T-helper 17 cell (primary cell): ENCODE measurements around the gene PXDC1. TPM values are rescaled to one million over a fixed set of nuclear protein-coding genes. Genes with fewer than 3 reads are reported as not detected.
A peak's percentile ranks its signal among the peaks of the same experiment; 100 is the strongest.

Experiments
- ATAC-seq: fragments of 150-1000 bp; cut with Tn5 transposase; 2 replicates; pipeline ENCODE4 v1.10.0; 2021; ENCODE audit warnings: mild to moderate bottlenecking, moderate library complexity
- DNase-seq, 3 donors: peaks; one replicate each; pipeline versions ENCODE4 v3.0.0 to v3.0.0-alpha.2; 2020 to 2021
- H3K9me3 ChIP-seq: one replicate; pipeline ENCODE4 v1.7.0; 2013; ENCODE audit warnings: low read length, mild to moderate bottlenecking; ENCODE audit not compliant: control insufficient read depth, poor library complexity, severe bottlenecking
- H3K27ac Mint-ChIP-seq: one replicate; pipeline ENCODE4 v1.8.0; 2022; ENCODE audit warnings: mild to moderate bottlenecking, moderate library complexity, mixed read lengths
- H3K27me3 Mint-ChIP-seq: one replicate; pipeline ENCODE4 v1.8.0; 2022; ENCODE audit warnings: mixed read lengths
- H3K36me3 Mint-ChIP-seq: one replicate; pipeline ENCODE4 v1.8.0; 2022; ENCODE audit warnings: low read depth, mixed read lengths
- H3K4me1 Mint-ChIP-seq: one replicate; pipeline ENCODE4 v1.8.0; 2022; ENCODE audit warnings: mild to moderate bottlenecking, mixed read lengths
- H3K4me3 Mint-ChIP-seq: one replicate; pipeline ENCODE4 v1.8.0; 2022; ENCODE audit warnings: mild to moderate bottlenecking, moderate library complexity, mixed read lengths
- total RNA-seq, 4 donors: library from RNA in 2 of 4; stranded (reverse) in 2 of 4; gene quantifications; one replicate each; pipeline ENCODE4 v1.2.3 and lab custom pipeline; 2022 to 2026

The PXDC1 gene
- total RNA-seq, 2 donors from 2014 or later = 0.72 to 3.6 TPM

DNA sequence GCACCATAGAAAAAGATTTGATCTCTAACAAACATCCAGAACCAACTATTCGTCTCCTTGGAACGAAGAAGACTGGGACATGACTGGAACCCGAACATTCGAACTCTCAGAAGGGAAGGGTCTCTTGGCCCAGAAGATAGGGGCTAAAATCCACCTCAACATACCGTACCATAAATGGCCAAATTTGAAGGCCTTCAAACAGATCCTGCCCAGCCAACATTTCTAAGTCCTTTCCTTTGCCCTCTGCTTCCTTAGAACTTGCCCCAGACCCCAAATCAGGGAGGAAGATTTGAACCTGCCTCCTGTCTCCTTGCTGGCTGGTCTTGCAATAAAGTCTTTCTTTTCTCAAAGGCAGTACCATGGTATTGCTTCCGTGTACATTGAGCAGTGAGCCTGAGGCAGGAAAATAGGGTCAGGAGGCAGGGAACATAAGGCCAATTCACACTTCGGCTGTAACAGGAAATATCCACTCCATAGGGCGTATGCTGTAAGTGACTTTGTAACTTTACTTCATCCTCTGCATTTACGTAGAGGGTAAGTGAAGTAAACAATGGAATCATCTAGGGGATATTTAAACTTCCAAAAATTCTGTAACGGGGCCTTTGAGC lies 1.8 kb upstream of the PXDC1 start:
- Mint-ChIP-seq H3K36me3 (no peaks in the 10 kb centered on the region), H3K27me3 (peaks cover 8% of the 10 kb centered on the region)

DNA sequence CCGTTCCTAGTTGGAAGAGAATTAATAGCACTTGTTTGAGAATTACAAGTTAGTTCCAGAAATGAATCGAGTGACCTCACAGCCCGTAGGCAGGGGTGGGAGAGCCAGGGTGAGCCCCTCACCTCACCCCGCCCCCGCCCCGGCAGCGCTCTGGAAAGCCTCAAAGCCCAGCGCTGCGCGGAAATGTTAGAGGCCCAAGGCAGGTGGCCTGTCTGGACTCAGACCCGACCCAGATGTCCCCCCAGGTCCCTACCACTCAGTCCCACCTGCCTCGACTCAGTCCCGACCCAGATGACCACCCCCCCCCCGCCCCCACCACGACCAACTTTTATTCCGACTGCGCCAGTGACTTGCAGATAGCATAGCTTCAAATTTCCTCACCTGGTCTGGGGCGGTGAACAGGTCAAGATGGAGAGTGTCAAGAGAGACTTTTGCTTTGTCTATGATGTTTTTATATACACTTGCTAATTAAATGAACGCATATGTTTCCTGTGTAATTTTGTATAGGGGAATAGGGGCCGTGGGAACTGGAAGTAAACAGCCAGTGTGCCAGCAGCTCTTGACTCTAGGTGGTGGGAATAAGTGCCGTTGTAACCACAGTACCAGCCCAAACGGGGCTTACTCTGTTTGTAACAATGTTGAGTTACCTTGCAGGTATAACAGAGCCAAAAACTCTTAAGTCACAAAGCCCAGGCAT lies 1.2 kb upstream of the PXDC1 start:
- peak overlapping the region; percentile 29 for H3K27ac Mint-ChIP-seq
- H3K36me3 Mint-ChIP-seq = no peaks in the 10 kb centered on the region
- no peak for ATAC-seq
- H3K27me3 Mint-ChIP-seq = peaks cover 8% of the 10 kb centered on the region
- H3K4me1 Mint-ChIP-seq = peaks cover 12% of the 10 kb centered on the region
- peak overlapping the region; percentile 87 for H3K4me3 Mint-ChIP-seq
- DNase-seq = no peak
- no peaks in the 10 kb centered on the region for H3K9me3 ChIP-seq

More for the DNA sequence above, 1.8 kb upstream of the PXDC1 start:
- no peaks in the 10 kb centered on the region for H3K9me3 ChIP-seq
- Mint-ChIP-seq H3K27ac (peak overlapping the region; percentile 29), H3K4me3 (peak overlapping the region; percentile 87), H3K4me1 (peaks cover 10% of the 10 kb centered on the region)
- ATAC-seq (no peak), DNase-seq (no peak)

DNA sequence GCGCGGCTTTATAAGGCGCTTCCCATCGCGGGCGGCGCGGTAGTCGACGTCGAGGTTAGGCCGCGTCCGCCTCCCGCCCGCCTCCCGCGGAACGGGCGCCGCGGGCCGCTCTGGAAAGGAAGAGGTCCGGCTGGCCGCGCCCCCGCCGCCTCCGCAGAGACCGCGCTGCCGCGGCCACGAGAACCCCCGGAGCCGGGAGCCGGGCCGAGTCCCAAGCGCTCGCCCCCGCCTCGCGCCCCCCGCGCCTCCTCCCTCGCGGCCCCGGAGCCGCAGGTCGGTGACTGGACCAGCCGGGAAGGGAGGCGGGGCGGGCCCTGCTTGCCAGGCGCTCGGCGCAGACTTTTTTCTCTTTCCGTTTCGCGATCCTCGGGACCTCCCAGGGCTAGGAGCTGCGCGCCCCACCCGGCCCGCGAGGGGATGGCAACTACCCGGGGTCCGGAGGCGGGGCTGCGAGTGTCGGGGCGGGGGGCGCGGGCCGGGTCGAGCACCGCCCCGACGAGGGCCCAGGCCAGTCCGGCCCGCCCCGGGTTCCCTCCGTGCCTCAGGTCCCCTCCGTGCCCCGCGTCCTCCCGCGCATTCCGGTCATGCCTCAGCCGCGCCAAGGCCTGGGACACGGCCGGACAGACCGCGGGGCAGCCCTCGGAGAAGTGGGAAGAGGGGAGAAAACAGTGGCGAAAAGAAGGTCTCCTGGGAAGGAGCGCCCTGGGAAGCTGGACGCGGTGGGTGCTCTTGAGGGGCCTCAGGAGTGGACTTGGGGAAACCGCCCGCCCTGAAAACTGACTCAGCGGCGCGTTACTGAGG lies 417 bp upstream of the PXDC1 start:
- no peaks in the 10 kb centered on the region for H3K9me3 ChIP-seq
- H3K27ac Mint-ChIP-seq = peak overlapping the region; percentile 29
- no peaks in the 10 kb centered on the region for H3K36me3 Mint-ChIP-seq
- H3K4me3 Mint-ChIP-seq = peak overlapping the region; percentile 87
- DNase-seq = peak; percentile 48 to 64 (median 60)
- ATAC-seq = peak; percentile 81
- peaks cover 8% of the 10 kb centered on the region for H3K27me3 Mint-ChIP-seq
- H3K4me1 Mint-ChIP-seq = peaks cover 19% of the 10 kb centered on the region

DNA sequence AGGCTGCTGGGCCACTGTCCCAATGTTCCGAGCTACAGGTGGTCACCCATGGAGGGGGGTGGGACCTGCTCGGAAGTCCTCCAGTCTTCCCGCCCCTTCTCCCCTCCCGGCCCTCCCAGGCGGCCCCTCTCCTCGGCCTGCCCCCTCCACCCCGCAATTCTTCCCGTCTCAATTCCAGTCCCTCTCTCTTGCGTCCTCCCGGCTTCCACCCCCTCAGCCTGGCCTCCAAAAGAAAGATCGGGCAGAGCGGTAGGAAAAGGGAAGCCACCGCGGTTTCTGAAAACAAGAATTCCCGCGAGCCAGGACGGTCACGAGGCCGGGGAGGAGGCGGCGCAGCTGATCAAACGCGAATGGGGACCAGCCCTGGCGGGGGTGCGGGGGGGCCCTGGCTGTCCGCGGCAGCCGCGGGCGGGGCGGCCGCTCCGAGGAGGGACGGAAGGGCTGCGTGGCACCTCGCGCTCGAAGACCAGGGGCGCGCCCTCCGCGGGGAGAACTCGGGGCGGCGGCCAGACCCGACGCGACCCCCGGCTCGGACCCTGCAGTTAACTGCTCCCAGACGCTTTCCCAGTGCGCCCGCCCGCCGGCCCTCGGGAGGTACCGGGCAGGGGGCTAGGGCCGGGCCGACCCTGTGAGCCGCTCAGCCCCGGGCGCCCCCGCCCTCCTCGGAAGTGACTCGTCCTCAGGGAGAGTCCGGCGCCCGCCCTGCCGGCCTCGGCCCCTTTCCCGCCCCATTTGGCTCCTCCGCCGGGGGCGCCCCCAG lies 1.0 kb downstream of the PXDC1 start:
- Mint-ChIP-seq H3K4me1 (peaks cover 22% of the 10 kb centered on the region), H3K36me3 (no peaks in the 10 kb centered on the region), H3K27ac (no peak overlapping the region), H3K27me3 (peaks cover 8% of the 10 kb centered on the region), H3K4me3 (peak overlapping the region; percentile 82)
- ATAC-seq = peak; percentile 2
- DNase-seq = peak in 1 of 3 donors; percentile 42
- no peaks in the 10 kb centered on the region for H3K9me3 ChIP-seq

DNA sequence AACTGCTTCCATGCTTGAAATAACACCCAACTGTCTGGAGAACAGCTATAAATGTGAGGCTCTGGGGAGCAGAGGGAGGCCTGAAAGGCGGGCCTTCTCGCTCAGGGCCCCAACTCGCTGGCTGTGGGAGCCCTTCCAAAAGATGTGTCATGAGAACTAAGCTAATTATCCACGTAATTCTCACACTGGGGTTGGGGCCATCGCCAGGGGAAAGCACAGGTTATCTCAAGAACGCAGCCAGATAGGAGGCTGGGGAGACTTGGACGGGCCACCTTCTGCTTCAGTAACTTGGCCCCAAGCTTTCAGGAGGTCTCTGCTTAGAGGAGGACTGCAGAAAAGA lies 1.6 kb downstream of the PXDC1 start:
- Mint-ChIP-seq H3K27ac (no peak overlapping the region), H3K4me3 (peak overlapping the region; percentile 82), H3K36me3 (no peaks in the 10 kb centered on the region), H3K27me3 (peaks cover 8% of the 10 kb centered on the region), H3K4me1 (peaks cover 22% of the 10 kb centered on the region)
- ATAC-seq = no peak
- no peak for DNase-seq
- no peaks in the 10 kb centered on the region for H3K9me3 ChIP-seq

DNA sequence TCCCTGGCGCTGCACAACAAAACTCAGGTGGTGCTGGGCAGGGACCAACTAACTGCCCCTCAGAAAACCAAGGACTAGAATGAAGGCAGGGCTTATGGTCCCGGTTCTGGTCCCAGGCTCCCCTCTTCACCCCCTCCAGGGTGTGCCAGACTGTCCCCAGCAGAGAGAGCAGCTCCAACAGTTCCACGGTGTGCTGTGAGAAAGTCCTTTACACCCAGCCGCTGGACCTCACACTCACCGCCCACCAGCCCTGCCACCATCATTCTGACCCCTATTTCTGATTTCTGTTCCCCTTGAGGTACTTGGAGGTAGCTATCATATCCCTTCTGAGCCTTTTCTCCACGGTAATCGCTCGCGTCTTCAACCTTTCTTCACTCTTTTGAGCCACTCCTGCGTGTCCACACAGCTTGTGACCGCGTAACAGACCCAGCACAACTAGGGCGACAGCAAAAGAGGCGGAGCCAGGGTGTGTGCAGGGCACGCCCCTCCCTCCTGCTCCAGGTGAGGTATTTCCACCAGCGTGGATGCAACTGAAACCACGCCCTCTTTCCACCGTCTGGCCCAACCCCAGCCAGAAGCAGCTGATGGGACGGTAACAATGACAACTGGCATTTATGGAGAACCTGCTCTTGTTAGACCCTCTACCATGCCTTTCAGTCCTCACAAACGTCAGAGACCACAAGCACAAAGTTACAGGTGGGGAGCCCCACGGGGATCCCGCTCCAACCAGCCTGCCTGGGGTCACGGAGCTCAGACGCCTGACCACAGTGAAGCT lies 2.3 kb downstream of the PXDC1 start:
- Mint-ChIP-seq H3K27me3 (peaks cover 8% of the 10 kb centered on the region), H3K4me3 (peak overlapping the region; percentile 82), H3K4me1 (peaks cover 22% of the 10 kb centered on the region), H3K36me3 (no peaks in the 10 kb centered on the region), H3K27ac (no peak overlapping the region)
- DNase-seq = no peak
- H3K9me3 ChIP-seq = no peaks in the 10 kb centered on the region
- no peak for ATAC-seq

DNA sequence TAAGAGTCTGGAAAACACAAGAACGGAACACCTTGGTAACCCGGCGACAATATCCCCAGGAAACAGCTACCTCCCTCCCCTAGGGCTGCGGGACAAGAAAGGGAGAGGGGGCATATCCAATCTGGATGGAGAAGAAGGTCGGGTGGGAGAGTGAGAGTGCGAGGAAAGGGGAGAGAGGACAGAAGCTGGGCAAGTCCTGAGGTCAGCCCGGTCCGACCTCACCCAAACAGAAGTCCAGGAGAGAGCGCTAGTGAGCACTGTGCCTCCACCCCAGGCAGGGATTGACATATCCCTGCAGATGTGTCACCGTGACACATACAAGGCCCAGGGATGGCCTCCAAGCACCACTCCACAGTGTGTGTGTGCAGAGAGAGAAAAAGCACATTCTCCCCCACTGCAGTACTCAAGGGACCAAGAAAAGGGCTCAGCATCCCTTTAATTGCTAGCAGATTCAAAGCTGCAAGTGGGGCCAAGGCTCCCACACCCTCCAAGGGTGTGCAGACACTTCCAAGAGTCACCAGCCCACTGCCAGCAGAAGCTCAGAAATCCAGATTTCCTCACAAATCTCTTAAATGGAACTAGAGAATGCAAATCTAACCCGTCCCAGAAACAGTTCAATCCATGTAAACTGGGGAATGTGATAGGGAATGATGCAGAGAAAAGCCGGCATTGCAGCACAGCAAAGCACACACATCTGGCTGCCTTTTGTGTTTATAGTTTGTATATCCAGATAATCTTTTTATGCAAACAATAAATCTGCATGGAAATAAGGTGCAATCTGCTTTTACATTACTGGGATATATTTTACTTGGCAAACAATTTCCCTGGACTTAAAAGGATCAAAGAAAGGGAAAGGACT lies 3.1 kb downstream of the PXDC1 start:
- Mint-ChIP-seq H3K27me3 (peaks cover 8% of the 10 kb centered on the region), H3K36me3 (no peaks in the 10 kb centered on the region), H3K27ac (no peak overlapping the region), H3K4me3 (no peak overlapping the region), H3K4me1 (peaks cover 22% of the 10 kb centered on the region)
- H3K9me3 ChIP-seq = no peaks in the 10 kb centered on the region
- ATAC-seq (no peak), DNase-seq (no peak)

DNA sequence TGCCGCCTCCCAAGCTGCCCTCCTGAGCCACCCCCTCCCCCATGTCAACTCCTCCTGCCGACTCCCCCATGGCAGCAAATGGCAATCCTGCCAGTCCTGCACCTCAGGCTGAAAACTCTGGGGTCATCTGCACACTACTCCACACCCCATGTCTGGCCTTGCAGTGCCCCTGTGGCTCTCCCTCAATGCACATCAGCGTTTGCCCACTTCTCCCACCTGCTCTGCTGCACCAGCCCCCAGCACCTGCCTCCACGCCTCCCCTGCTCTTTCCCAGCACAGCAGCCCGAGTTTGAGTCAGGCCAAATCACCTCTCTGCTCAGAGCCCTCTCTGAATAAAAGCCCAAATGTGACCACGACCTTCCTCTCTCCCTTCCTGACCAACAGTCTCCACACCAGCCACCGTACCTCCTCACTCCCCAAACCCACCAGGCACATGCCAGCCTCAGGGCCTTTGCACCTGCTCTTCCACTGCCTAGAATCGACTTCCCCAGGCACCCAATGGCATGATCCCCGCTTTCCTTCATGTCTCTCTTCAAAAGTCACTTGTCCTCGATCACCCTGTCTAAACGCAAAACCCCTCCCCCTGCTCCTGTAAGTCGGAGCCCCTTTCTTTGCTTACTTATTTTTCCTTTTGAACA lies 4.3 kb downstream of the PXDC1 start:
- H3K27ac Mint-ChIP-seq = peak overlapping the region; percentile 68
- H3K36me3 Mint-ChIP-seq = no peaks in the 10 kb centered on the region
- no peaks in the 10 kb centered on the region for H3K27me3 Mint-ChIP-seq
- peaks cover 24% of the 10 kb centered on the region for H3K4me1 Mint-ChIP-seq
- no peak overlapping the region for H3K4me3 Mint-ChIP-seq
- no peak for DNase-seq
- H3K9me3 ChIP-seq = no peaks in the 10 kb centered on the region
- ATAC-seq = no peak

DNA sequence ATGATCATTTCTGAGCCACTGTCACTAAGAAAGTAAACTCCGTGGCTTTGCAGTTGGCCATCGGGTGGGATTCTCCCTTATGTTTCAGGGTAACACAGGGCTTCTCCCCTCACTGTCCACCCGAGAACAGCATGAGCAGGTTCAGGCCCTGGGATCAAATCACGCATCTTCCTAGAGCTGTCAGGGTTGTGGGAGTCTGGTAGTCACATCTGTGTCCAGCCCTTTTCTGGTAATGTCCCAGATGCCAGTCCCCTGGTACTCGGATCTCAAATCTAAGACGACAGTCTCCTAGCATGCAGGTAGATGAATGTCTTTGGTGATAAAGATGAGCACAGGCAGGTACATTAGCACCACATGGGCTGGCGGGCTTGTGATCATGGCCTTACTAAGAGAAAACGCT lies 4.8 kb downstream of the PXDC1 start:
- no peak overlapping the region for H3K4me3 Mint-ChIP-seq
- no peak for ATAC-seq
- H3K9me3 ChIP-seq = no peaks in the 10 kb centered on the region
- peaks cover 5% of the 10 kb centered on the region for H3K27me3 Mint-ChIP-seq
- peaks cover 24% of the 10 kb centered on the region for H3K4me1 Mint-ChIP-seq
- no peaks in the 10 kb centered on the region for H3K36me3 Mint-ChIP-seq
- no peak overlapping the region for H3K27ac Mint-ChIP-seq
- DNase-seq = no peak

DNA sequence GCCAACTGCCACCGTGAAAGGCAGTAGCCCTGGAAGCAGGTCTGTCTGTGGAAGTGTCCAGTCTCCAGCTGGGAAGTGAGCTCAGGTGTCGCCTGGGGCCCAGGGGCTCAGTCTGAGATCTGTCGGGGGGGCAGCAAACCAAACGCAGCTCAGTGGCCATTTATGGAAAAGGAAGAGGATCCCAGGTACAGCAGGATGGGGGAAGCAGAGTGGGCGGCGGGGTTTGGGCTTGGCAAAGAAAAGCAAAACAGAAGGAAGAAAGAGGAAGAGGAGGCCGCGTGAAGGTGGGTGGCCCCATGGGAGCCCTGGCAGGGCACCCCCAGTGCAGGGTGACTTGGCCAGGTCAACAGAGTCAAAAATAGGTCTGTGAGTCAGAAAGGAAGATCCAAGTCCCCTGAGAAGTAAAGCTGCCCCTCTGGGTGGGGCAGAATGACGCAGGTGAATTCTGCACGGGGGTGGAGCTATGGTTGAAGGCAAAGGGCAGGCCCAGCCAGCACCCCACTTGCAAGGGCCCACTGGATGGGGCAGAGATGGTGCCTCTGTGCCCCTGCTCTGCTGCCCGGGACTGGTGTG lies 5.3 kb downstream of the PXDC1 start:
- DNase-seq = no peak
- Mint-ChIP-seq H3K4me3 (no peak overlapping the region), H3K27ac (no peak overlapping the region), H3K27me3 (peaks cover 5% of the 10 kb centered on the region), H3K36me3 (no peaks in the 10 kb centered on the region), H3K4me1 (peaks cover 24% of the 10 kb centered on the region)
- no peaks in the 10 kb centered on the region for H3K9me3 ChIP-seq
- ATAC-seq = peak; percentile 35

DNA sequence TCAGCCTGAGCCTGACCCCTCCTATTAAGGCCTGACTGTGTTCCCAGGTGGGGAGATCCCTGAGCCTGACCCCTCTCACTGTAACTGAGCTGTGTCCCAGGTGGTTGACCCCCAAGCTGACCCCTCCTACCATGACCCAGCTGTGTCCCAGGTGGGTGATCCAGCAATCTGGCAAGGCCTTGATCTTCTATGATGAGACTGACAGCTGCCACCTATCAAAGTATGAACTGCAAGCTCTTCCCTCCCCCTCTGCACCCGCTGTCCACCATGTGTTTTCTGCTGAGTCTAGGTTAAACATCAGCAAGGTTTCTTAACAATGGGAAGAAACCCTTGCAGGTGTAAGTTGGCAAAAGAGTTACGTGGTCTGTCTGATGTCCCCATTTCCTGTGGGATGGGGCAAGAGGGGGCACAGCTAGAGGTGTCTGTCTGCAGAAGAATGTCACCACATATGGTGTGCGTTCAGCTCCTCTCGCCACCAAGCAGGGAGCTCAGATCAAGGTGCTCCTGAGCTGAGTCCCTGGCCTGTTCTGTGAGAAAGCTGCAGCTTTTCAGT lies 5.9 kb downstream of the PXDC1 start:
- no peak for ATAC-seq
- DNase-seq = no peak
- no peak overlapping the region for H3K27ac Mint-ChIP-seq
- H3K4me1 Mint-ChIP-seq = peaks cover 24% of the 10 kb centered on the region
- peaks cover 5% of the 10 kb centered on the region for H3K27me3 Mint-ChIP-seq
- no peaks in the 10 kb centered on the region for H3K36me3 Mint-ChIP-seq
- no peaks in the 10 kb centered on the region for H3K9me3 ChIP-seq
- no peak overlapping the region for H3K4me3 Mint-ChIP-seq
